Measurements from ENCODE around the gene MYDGF. TPM values are rescaled to one million over a fixed set of nuclear protein-coding genes. Genes with fewer than 3 reads are reported as not detected.

The MYDGF gene
- total RNA-seq, 1 donor from 2014 or later: 23.4 TPM

- no peaks in the 10 kb centered on the region for H3K9me3 ChIP-seq (ENCODE audit: low read depth)
- no peaks in the 10 kb centered on the region for H3K36me3 Mint-ChIP-seq
- H3K27me3 ChIP-seq: peaks cover 15% of the 10 kb centered on the region
- H4K20me1 ChIP-seq (ENCODE audit: low read depth): no peaks in the 10 kb centered on the region
- peaks cover 11% of the 10 kb centered on the region for H3K27me3 Mint-ChIP-seq (ENCODE audit: insufficient read depth, low read depth)
- peak overlapping the region; percentile 81 for H3K4me3 ChIP-seq
- H3K27ac ChIP-seq: no peak overlapping the region
- no peaks in the 10 kb centered on the region for H3K79me2 ChIP-seq (ENCODE audit: low read depth)
- no peaks in the 10 kb centered on the region for H3K36me3 ChIP-seq
- TF ChIP-seq EZH2phosphoT487 (IDR thresholded peaks at IDR 0.05) (no peak), EZH2 (IDR thresholded peaks at IDR 0.05) (no peak)
- TF ChIP-seq, protein P1, sequence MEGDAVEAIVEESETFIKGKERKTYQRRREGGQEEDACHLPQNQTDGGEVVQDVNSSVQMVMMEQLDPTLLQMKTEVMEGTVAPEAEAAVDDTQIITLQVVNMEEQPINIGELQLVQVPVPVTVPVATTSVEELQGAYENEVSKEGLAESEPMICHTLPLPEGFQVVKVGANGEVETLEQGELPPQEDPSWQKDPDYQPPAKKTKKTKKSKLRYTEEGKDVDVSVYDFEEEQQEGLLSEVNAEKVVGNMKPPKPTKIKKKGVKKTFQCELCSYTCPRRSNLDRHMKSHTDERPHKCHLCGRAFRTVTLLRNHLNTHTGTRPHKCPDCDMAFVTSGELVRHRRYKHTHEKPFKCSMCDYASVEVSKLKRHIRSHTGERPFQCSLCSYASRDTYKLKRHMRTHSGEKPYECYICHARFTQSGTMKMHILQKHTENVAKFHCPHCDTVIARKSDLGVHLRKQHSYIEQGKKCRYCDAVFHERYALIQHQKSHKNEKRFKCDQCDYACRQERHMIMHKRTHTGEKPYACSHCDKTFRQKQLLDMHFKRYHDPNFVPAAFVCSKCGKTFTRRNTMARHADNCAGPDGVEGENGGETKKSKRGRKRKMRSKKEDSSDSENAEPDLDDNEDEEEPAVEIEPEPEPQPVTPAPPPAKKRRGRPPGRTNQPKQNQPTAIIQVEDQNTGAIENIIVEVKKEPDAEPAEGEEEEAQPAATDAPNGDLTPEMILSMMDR (IDR thresholded peaks at IDR 0.05): no peak
- H3F3A ChIP-seq (ENCODE audit: low read depth): peaks cover 8% of the 10 kb centered on the region
- peaks cover 15% of the 10 kb centered on the region for H3K4me1 Mint-ChIP-seq
- H3K4me2 ChIP-seq: peak overlapping the region; percentile 93
- H2AFZ ChIP-seq (replicated peaks): peak overlapping the region; percentile 90
- H3K4me1 ChIP-seq: peaks cover 4% of the 10 kb centered on the region
- DNase-seq (ENCODE audit: low spot score): no peak
- no peak overlapping the region for H3K27ac Mint-ChIP-seq
- peak overlapping the region; percentile 89 for H3K4me3 Mint-ChIP-seq
- no peaks in the 10 kb centered on the region for H3K9me3 Mint-ChIP-seq
- H3K9ac ChIP-seq: no peak overlapping the region
These were observed 30.5 kb downstream of the MYDGF start for GRCh38 chr19:4639531-4640246.

DNA sequence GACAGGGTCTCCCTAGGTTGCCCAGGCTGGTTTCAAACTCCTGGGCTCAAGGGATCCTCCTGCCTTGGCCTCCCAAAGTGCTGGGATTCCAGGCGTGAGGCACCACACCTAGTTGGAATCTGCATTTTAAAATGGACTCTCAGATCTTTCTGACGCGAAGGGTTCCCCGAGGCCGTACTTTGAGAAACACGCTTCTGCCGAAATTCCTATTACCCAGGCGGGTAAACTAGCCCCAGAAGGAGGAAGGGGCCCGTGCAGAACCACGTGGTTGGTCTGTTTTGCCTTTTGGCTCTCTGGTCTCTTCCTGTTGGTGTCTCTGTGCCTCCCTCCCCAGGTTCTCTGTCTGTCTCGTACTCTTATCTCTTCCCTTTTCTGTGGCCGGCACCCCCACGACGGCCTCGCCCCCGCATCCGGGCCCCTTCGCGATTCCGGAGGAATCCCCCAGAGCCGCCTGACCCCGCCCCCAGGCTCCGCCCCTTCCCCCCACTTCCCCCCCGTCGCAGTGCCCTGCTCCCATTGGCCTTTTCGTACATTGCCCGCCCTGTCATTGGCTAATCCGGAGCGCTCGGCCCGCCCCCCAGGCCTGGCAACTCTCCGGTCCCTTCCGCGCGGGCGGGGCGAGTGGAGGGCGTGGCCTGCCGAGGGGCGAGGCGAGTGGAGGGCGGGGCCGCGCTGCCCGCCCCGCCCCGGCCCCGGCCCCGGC, 31.2 kb downstream of the MYDGF start, which contains the start of gene TNFAIP8L1:
TNFAIP8L1 (plus strand) TSS at position 689 of the 703 bp plus-strand sequence. CDS start 12,354 bp downstream, outside the sequence.
- Histone ChIP-seq H4K20me1 (ENCODE audit: low read depth) (no peaks in the 10 kb centered on the region), H3K27me3 (peaks cover 15% of the 10 kb centered on the region), H3K4me1 (peaks cover 4% of the 10 kb centered on the region), H3K9me3 (ENCODE audit: low read depth) (no peaks in the 10 kb centered on the region), H3K4me2 (peak within 1 kb of the TSS; percentile 93), H2AFZ (replicated peaks) (peak within 1 kb of the TSS; percentile 90), H3K36me3 (no peaks in the 10 kb centered on the region), H3K4me3 (peak within 1 kb of the TSS; percentile 81), H3F3A (ENCODE audit: low read depth) (peaks cover 10% of the 10 kb centered on the region), H3K9ac (no peak within 1 kb of the TSS), H3K27ac (no peak within 1 kb of the TSS), H3K79me2 (ENCODE audit: low read depth) (no peaks in the 10 kb centered on the region)
- Mint-ChIP-seq H3K27me3 (ENCODE audit: insufficient read depth, low read depth) (peaks cover 13% of the 10 kb centered on the region), H3K36me3 (no peaks in the 10 kb centered on the region), H3K9me3 (no peaks in the 10 kb centered on the region), H3K4me3 (peak within 1 kb of the TSS; percentile 89), H3K4me1 (peaks cover 15% of the 10 kb centered on the region), H3K27ac (peak within 1 kb of the TSS; percentile 86)
- TF ChIP-seq EZH2 (IDR thresholded peaks at IDR 0.05) (no peak), EZH2phosphoT487 (IDR thresholded peaks at IDR 0.05) (no peak)
- TF ChIP-seq, protein P1 (IDR thresholded peaks at IDR 0.05): no peak
- DNase-seq (ENCODE audit: low spot score): peak; percentile 99

DNA sequence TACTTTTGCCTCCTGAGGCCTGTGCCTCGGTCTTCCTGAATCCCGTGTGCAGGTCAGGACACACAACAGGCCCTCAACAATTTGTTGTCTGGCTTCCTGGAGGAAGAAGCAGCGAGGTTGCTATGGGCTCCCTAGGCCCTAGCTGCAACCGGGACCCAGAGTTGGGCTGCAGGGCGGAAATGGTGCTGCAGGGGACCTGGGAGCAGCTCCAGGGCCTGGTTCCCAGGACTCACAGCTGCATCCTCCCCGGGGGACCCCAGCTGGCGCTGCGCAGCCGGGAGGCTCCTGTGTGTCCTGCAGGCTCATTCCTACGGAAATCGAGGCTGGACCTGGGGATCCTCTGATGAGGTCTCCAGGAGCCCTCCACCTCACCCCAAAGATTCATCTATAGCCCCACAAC, 31.8 kb downstream of the MYDGF start:
- H3K36me3 Mint-ChIP-seq: no peaks in the 10 kb centered on the region
- Histone ChIP-seq H4K20me1 (ENCODE audit: low read depth) (no peaks in the 10 kb centered on the region), H2AFZ (replicated peaks) (no peak overlapping the region), H3K79me2 (ENCODE audit: low read depth) (no peaks in the 10 kb centered on the region), H3K4me3 (no peak overlapping the region), H3K9me3 (ENCODE audit: low read depth) (no peaks in the 10 kb centered on the region), H3K27me3 (peaks cover 15% of the 10 kb centered on the region), H3K4me1 (peaks cover 4% of the 10 kb centered on the region), H3K9ac (no peak overlapping the region), H3F3A (ENCODE audit: low read depth) (peaks cover 10% of the 10 kb centered on the region), H3K27ac (no peak overlapping the region), H3K4me2 (no peak overlapping the region), H3K36me3 (no peaks in the 10 kb centered on the region)
- no peak overlapping the region for H3K4me3 Mint-ChIP-seq
- peaks cover 13% of the 10 kb centered on the region for H3K27me3 Mint-ChIP-seq (ENCODE audit: insufficient read depth, low read depth)
- DNase-seq (ENCODE audit: low spot score): no peak
- no peaks in the 10 kb centered on the region for H3K9me3 Mint-ChIP-seq
- TF ChIP-seq EZH2 (IDR thresholded peaks at IDR 0.05) (no peak), EZH2phosphoT487 (IDR thresholded peaks at IDR 0.05) (no peak)
- TF ChIP-seq, protein P1 (IDR thresholded peaks at IDR 0.05): no peak
- H3K4me1 Mint-ChIP-seq: peaks cover 17% of the 10 kb centered on the region
- no peak overlapping the region for H3K27ac Mint-ChIP-seq
